NCI-H510A (cell line): Measurements from ENCODE around the gene GPC6.
A peak's percentile ranks its signal among the peaks of the same experiment; 100 is the strongest.
"Not testable (repeated sequence)": the region's sequence is repeated elsewhere in the genome, so short reads cannot be mapped to it uniquely, and the experiment has no call there.

ENCODE experiments used
- DNase-seq: peaks from one replicate; lab custom pipeline; 2025; lab: John Stamatoyannopoulos, UW

GPC6 gene

GRCh38 chr13:93226623-93227279, at the start of gene GPC6:
GPC6 (plus strand) TSS chr13:93226807.
- DNase-seq: peak; percentile 78

GRCh38 chr13:93180356-93180969, 46.1 kb upstream of the GPC6 start:
- no peak for DNase-seq

- DNase-seq: no peak
Observed at GRCh38 chr13:93182406-93182805, 44.2 kb upstream of the GPC6 start.

- DNase-seq: no peak
Observed at GRCh38 chr13:93183302-93183701, 43.3 kb upstream of the GPC6 start.

- no peak for DNase-seq
Observed at GRCh38 chr13:93190006-93190405, 36.6 kb upstream of the GPC6 start.

- no peak for DNase-seq
Observed at GRCh38 chr13:93193682-93194081, 32.9 kb upstream of the GPC6 start.

GRCh38 chr13:93199856-93200255, 26.8 kb upstream of the GPC6 start:
- no peak for DNase-seq

GRCh38 chr13:93200626-93201025, 26.0 kb upstream of the GPC6 start:
- no peak for DNase-seq

- DNase-seq: no peak
Observed at GRCh38 chr13:93201992-93202558, 24.5 kb upstream of the GPC6 start.

GRCh38 chr13:93206778-93207392, 19.7 kb upstream of the GPC6 start:
- not testable (repeated sequence) for DNase-seq

- DNase-seq: no peak
Observed at GRCh38 chr13:93216122-93216521, 10.5 kb upstream of the GPC6 start.

GRCh38 chr13:93217721-93218261, 8.8 kb upstream of the GPC6 start:
- no peak for DNase-seq

GRCh38 chr13:93218583-93218982, 8.0 kb upstream of the GPC6 start:
- no peak for DNase-seq

GRCh38 chr13:93220073-93220472, 6.5 kb upstream of the GPC6 start:
- DNase-seq: no peak

- DNase-seq: no peak
Observed at GRCh38 chr13:93222976-93223375, 3.6 kb upstream of the GPC6 start.

- DNase-seq: no peak
Observed at GRCh38 chr13:93224535-93224934, 2.1 kb upstream of the GPC6 start.

GRCh38 chr13:93225610-93226009, 997 bp upstream of the GPC6 start:
- no peak for DNase-seq

- DNase-seq: no peak
Observed at GRCh38 chr13:93226065-93226622, 463 bp upstream of the GPC6 start.

- peak; percentile 71 for DNase-seq
Observed at GRCh38 chr13:93227280-93227877, 772 bp downstream of the GPC6 start.

- DNase-seq: peak; percentile 73
Observed at GRCh38 chr13:93227878-93228642, 1.5 kb downstream of the GPC6 start.

GRCh38 chr13:93228643-93228937, 2.0 kb downstream of the GPC6 start:
- DNase-seq: no peak
